ENCODE measurements around the gene CCDC171. TPM values are rescaled to one million over a fixed set of nuclear protein-coding genes. Genes with fewer than 3 reads are reported as not detected.

CCDC171 gene
- polyA plus RNA-seq, 1 donor from 2014 or later, result 9.1 TPM

DNA sequence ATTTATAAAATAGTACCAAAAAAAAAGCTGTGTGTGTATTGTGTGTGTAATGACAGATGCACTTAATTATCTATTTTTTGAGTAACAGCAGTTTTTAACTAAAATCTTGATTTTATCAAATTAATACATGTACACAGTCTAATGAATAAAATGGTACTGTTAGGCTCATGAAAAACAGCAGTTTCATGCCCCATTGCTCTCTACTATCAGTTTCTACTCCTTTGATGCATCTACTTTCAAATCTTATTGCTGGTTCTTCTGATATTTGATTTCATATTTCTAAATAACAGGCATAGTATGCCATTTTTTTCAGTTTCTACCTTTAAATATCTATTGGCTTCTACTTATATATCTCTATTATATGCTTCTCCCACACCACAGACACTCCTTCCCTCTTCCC is 117.4 kb downstream of the CCDC171 start:
- Histone ChIP-seq H3K36me3 (ENCODE audit: insufficient read depth, low read length) (no peaks in the 10 kb centered on the region), H3F3A (ENCODE audit: insufficient read depth, low read length, poor library complexity, severe bottlenecking) (no peaks in the 10 kb centered on the region), H3K9ac (ENCODE audit: low read length) (no peak overlapping the region), H4K20me1 (ENCODE audit: insufficient read depth) (no peaks in the 10 kb centered on the region), H3K79me2 (replicated peaks; ENCODE audit: insufficient read depth, low read length) (no peaks in the 10 kb centered on the region), H3K4me3 (ENCODE audit: low read length) (no peak overlapping the region), H3K9me3 (ENCODE audit: low read length) (no peaks in the 10 kb centered on the region), H2AFZ (ENCODE audit: low read depth, low read length) (no peak overlapping the region), H3K27ac (ENCODE audit: low read length) (no peak overlapping the region), H3K4me2 (ENCODE audit: low read length) (no peak overlapping the region), H3K9me2 (ENCODE audit: insufficient read depth, low read length) (no peaks in the 10 kb centered on the region), H3K27me3 (ENCODE audit: insufficient read depth, low read depth, low read length) (no peaks in the 10 kb centered on the region)
- TF ChIP-seq REST (IDR thresholded peaks at IDR 0.05; ENCODE audit: borderline replicate concordance), result no peak
- no peak for TF ChIP-seq CTCF (IDR thresholded peaks at IDR 0.05; ENCODE audit: poor library complexity, severe bottlenecking)
- TF ChIP-seq MXI1 (conservative IDR thresholded peaks at IDR 0.05; ENCODE audit: poor library complexity, severe bottlenecking), result no peak
- TF ChIP-seq EP300 (conservative IDR thresholded peaks at IDR 0.05; ENCODE audit: poor library complexity, severe bottlenecking), result no peak
- TF ChIP-seq RAD21 (conservative IDR thresholded peaks at IDR 0.05), result no peak
- no peak for TF ChIP-seq TAF1 (IDR thresholded peaks at IDR 0.05; ENCODE audit: low read depth)
- TF ChIP-seq SMC3 (conservative IDR thresholded peaks at IDR 0.05; ENCODE audit: poor library complexity), result no peak
- no peak for TF ChIP-seq EZH2 (IDR thresholded peaks at IDR 0.05; ENCODE audit: borderline replicate concordance, insufficient read depth, low read length, poor library complexity, severe bottlenecking)
- no peak for TF ChIP-seq POLR2AphosphoS5 (IDR thresholded peaks at IDR 0.05)

DNA sequence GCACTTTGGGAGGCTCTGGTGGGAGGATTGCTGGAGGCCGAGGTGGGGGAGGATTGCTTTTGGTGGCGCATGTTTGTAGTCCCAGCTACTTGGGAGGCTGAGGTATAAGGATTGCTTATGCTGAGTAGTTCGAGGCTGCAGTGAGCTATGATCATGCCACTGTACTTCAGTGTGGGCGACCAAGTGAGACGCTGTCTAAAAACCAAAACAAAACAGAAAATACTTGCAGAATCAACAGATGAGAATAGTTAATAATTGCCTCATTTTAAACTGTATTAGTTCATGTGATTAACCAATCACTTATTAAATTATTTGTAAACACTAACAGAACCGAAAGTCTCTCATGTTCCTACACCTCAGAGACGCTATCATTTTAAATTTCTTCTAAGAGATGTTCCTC is 118.1 kb downstream of the CCDC171 start:
- no peak for TF ChIP-seq POLR2AphosphoS5 (IDR thresholded peaks at IDR 0.05)
- no peak for TF ChIP-seq SMC3 (conservative IDR thresholded peaks at IDR 0.05; ENCODE audit: poor library complexity)
- TF ChIP-seq EZH2 (IDR thresholded peaks at IDR 0.05; ENCODE audit: borderline replicate concordance, insufficient read depth, low read length, poor library complexity, severe bottlenecking), result no peak
- TF ChIP-seq RAD21 (conservative IDR thresholded peaks at IDR 0.05), result no peak
- TF ChIP-seq TAF1 (IDR thresholded peaks at IDR 0.05; ENCODE audit: low read depth), result no peak
- no peak for TF ChIP-seq REST (IDR thresholded peaks at IDR 0.05; ENCODE audit: borderline replicate concordance)
- TF ChIP-seq CTCF (IDR thresholded peaks at IDR 0.05; ENCODE audit: poor library complexity, severe bottlenecking), result no peak
- TF ChIP-seq EP300 (conservative IDR thresholded peaks at IDR 0.05; ENCODE audit: poor library complexity, severe bottlenecking), result no peak
- TF ChIP-seq MXI1 (conservative IDR thresholded peaks at IDR 0.05; ENCODE audit: poor library complexity, severe bottlenecking), result no peak
- Histone ChIP-seq H3K4me3 (ENCODE audit: low read length) (no peak overlapping the region), H3K27ac (ENCODE audit: low read length) (no peak overlapping the region), H3F3A (ENCODE audit: insufficient read depth, low read length, poor library complexity, severe bottlenecking) (no peaks in the 10 kb centered on the region), H3K9me2 (ENCODE audit: insufficient read depth, low read length) (no peaks in the 10 kb centered on the region), H4K20me1 (ENCODE audit: insufficient read depth) (no peaks in the 10 kb centered on the region), H3K36me3 (ENCODE audit: insufficient read depth, low read length) (no peaks in the 10 kb centered on the region), H3K79me2 (replicated peaks; ENCODE audit: insufficient read depth, low read length) (no peaks in the 10 kb centered on the region), H3K4me2 (ENCODE audit: low read length) (no peak overlapping the region), H2AFZ (ENCODE audit: low read depth, low read length) (no peak overlapping the region), H3K9ac (ENCODE audit: low read length) (no peak overlapping the region), H3K9me3 (ENCODE audit: low read length) (no peaks in the 10 kb centered on the region), H3K27me3 (ENCODE audit: insufficient read depth, low read depth, low read length) (no peaks in the 10 kb centered on the region)
